Right lobe of liver (tissue), 6 donors: ENCODE measurements around the gene RALGAPA2. TPM values are rescaled to one million over a fixed set of nuclear protein-coding genes. Genes with fewer than 3 reads are reported as not detected.

Experiments
- ATAC-seq, 4 donors: fragments of 200-7000 bp; cut with Tn5 transposase; one replicate each; pipeline ENCODE4 v1.9.1; 2020; ENCODE audit warnings: mild to moderate bottlenecking in 4 of 4, moderate library complexity in 4 of 4
- DNase-seq, 3 donors: peaks; one replicate each; pipeline ENCODE4 v3.0.0-alpha.2; 2020
- H3K27ac ChIP-seq, 3 donors: fragments of 200-600 bp; one replicate each; pipeline ENCODE4 v1.8.0; 2022
- H3K27me3 ChIP-seq, 2 donors: fragments of 200-600 bp; one replicate each; pipeline ENCODE4 v1.8.0; 2022
- H3K36me3 ChIP-seq, 4 donors: fragments of 200-600 bp; sonication (generic) in 1 of 4; one replicate each; pipeline versions ENCODE4 v1.5.1 to v1.8.0; 2017 to 2022; ENCODE audit warnings: control low read depth in 1 of 4
- H3K4me1 ChIP-seq, 4 donors: fragments of 200-600 bp; sonication (generic) in 1 of 4; one replicate each; pipeline versions ENCODE4 v1.5.1 to v1.8.0; 2017 to 2022; ENCODE audit warnings: control low read depth in 1 of 4
- H3K4me3 ChIP-seq, 3 donors: fragments of 200-600 bp; one replicate each; pipeline ENCODE4 v1.8.0; 2022
- H3K9me3 ChIP-seq, 4 donors: fragments of 200-600 bp; sonication (generic) in 1 of 4; one replicate each; pipeline versions ENCODE4 v1.5.1 to v1.8.0; 2017 to 2022; ENCODE audit warnings: control low read depth in 1 of 4
- CTCF ChIP-seq, 4 donors: fragments of 200-600 bp in 3 of 4; fragments of 450-650 bp in 1 of 4; IDR thresholded peaks; one replicate each; pipeline versions ENCODE4 v1.5.1 to v1.8.0; 2016 to 2022; ENCODE audit warnings: antibody characterized with exemption in 4 of 4, mild to moderate bottlenecking in 2 of 4
- POLR2A ChIP-seq: fragments of 450-650 bp; IDR thresholded peaks from one replicate; pipeline ENCODE4 v1.6.1; 2017; ENCODE audit warnings: antibody characterized with exemption, mild to moderate bottlenecking
- WGBS: methylation state at CpG from one replicate; pipeline ENCODE4 v1.1.6; 2018; ENCODE audit warnings: low coverage, low lambda C conversion rate; ENCODE audit not compliant: insufficient coverage; ENCODE audit errors: missing lambda C conversion rate; 5-methylcytosine and 5-hydroxymethylcytosine counted together
- intact Hi-C, 2 donors: fragments of 100-400 bp; cut with DNase I; formaldehyde crosslinking; loops; one replicate each; pipeline versions ENCODE4 v1.11.2 to v1.14.1; 2022
- total RNA-seq, 6 experiments: library from RNA; depleted of rRNA in 2 of 6; stranded (reverse); fragments of >200 nt in 2 of 6; fragmentation: NEBNext Ultra II Directional in 3 of 6; extraction: Animal tissue kit (Norgen Biotek cat#: 25700) in 3 of 6; gene quantifications; one replicate each; pipeline versions ENCODE4 v1.1.0 to v1.2.4, GENCODE V29; 2016 to 2023
- donor health status: DM: no; HTN: yes; CAD: no.
- donor health status: DM: no; HTN: no; CAD: no.
- donor health status: DM: no; HTN: no; CAD: no.
- donor health status: DM: no; HTN: yes; CAD: no.
- donor health status: DM: no; HTN: yes; CAD: no.

Gene RALGAPA2
- total RNA-seq, 6 experiments from 2014 or later = 38.3 to 76.7 (median 62.7) TPM

GRCh38 chr20:20529597-20529996 lies 182.8 kb downstream of the RALGAPA2 start:
- no peak for DNase-seq
- no peak for TF ChIP-seq CTCF (IDR thresholded peaks at IDR 0.05)
- no peak for TF ChIP-seq POLR2A
- intact Hi-C loops = no loop called here
- Histone ChIP-seq H3K36me3 (peaks cover 0 to 22% (median 10%) of the 10 kb centered on the region in 4 donors), H3K4me3 (no peak overlapping the region), H3K27ac (no peak overlapping the region), H3K4me1 (peaks cover 0 to 12% (median 3%) of the 10 kb centered on the region in 4 donors), H3K9me3 (no peaks in the 10 kb centered on the region), H3K27me3 (no peaks in the 10 kb centered on the region)
- WGBS = 98% methylated on average over 4 of the region's 4 CpGs
- no peak for ATAC-seq

- H3K36me3 ChIP-seq = peaks cover 0 to 29% (median 10%) of the 10 kb centered on the region in 4 donors
- H3K27me3 ChIP-seq = no peaks in the 10 kb centered on the region
- no peak overlapping the region for H3K27ac ChIP-seq
- H3K4me3 ChIP-seq = no peak overlapping the region
- DNase-seq (no peak), ATAC-seq (peak in 1 of 4 donors; percentile 21)
- TF ChIP-seq CTCF (IDR thresholded peaks at IDR 0.05) (no peak), POLR2A (no peak)
- peaks cover 0 to 12% (median 3%) of the 10 kb centered on the region in 4 donors for H3K4me1 ChIP-seq
- intact Hi-C loops = no loop called here
- 79% methylated on average over 2 of the region's 3 CpGs for WGBS
- no peaks in the 10 kb centered on the region for H3K9me3 ChIP-seq
Measured at GRCh38 chr20:20528861-20529260, 183.6 kb downstream of the RALGAPA2 start.

GRCh38 chr20:20527661-20528060 lies 184.8 kb downstream of the RALGAPA2 start:
- Histone ChIP-seq H3K36me3 (peaks cover 0 to 39% (median 10%) of the 10 kb centered on the region in 4 donors), H3K27ac (no peak overlapping the region), H3K4me3 (no peak overlapping the region), H3K27me3 (no peaks in the 10 kb centered on the region), H3K9me3 (no peaks in the 10 kb centered on the region), H3K4me1 (peaks cover 0 to 12% (median 3%) of the 10 kb centered on the region in 4 donors)
- DNase-seq (no peak), ATAC-seq (no peak)
- WGBS = 97% methylated on average over 3 of the region's 4 CpGs
- intact Hi-C loops = no loop called here
- TF ChIP-seq POLR2A (no peak), CTCF (IDR thresholded peaks at IDR 0.05) (no peak)

GRCh38 chr20:20525756-20526155 lies 186.7 kb downstream of the RALGAPA2 start:
- ATAC-seq = peak in 3 of 4 donors; percentile 6 to 19 (median 9)
- intact Hi-C loops = no loop called here
- H3K4me1 ChIP-seq = peaks cover 0 to 12% (median 3%) of the 10 kb centered on the region in 4 donors
- no peak for TF ChIP-seq CTCF (IDR thresholded peaks at IDR 0.05)
- TF ChIP-seq POLR2A = no peak
- H3K36me3 ChIP-seq = peaks cover 0 to 32% (median 11%) of the 10 kb centered on the region in 4 donors
- H3K27me3 ChIP-seq = no peaks in the 10 kb centered on the region
- peak overlapping the region in 1 of 3 donors; percentile 74 for H3K27ac ChIP-seq
- DNase-seq = no peak
- H3K9me3 ChIP-seq = no peaks in the 10 kb centered on the region
- 91% methylated on average over 3 of the region's 6 CpGs for WGBS
- H3K4me3 ChIP-seq = no peak overlapping the region
